Right lobe of liver (tissue), 6 donors: ENCODE data around the gene IL37. TPM values are rescaled to one million over a fixed set of nuclear protein-coding genes. Genes with fewer than 3 reads are reported as not detected.
A peak's percentile ranks its signal among the peaks of the same experiment; 100 is the strongest.

Source experiments
- ATAC-seq, 4 donors: fragments of 200-7000 bp; cut with Tn5 transposase; one replicate each; pipeline ENCODE4 v1.9.1; 2020; ENCODE audit warnings: mild to moderate bottlenecking in 4 of 4, moderate library complexity in 4 of 4
- DNase-seq, 3 donors: peaks; one replicate each; pipeline ENCODE4 v3.0.0-alpha.2; 2020
- H3K27ac ChIP-seq, 3 donors: fragments of 200-600 bp; one replicate each; pipeline ENCODE4 v1.8.0; 2022
- H3K27me3 ChIP-seq, 2 donors: fragments of 200-600 bp; one replicate each; pipeline ENCODE4 v1.8.0; 2022
- H3K36me3 ChIP-seq, 4 donors: fragments of 200-600 bp; sonication (generic) in 1 of 4; one replicate each; pipeline versions ENCODE4 v1.5.1 to v1.8.0; 2017 to 2022; ENCODE audit warnings: control low read depth in 1 of 4
- H3K4me1 ChIP-seq, 4 donors: fragments of 200-600 bp; sonication (generic) in 1 of 4; one replicate each; pipeline versions ENCODE4 v1.5.1 to v1.8.0; 2017 to 2022; ENCODE audit warnings: control low read depth in 1 of 4
- H3K4me3 ChIP-seq, 3 donors: fragments of 200-600 bp; one replicate each; pipeline ENCODE4 v1.8.0; 2022
- H3K9me3 ChIP-seq, 4 donors: fragments of 200-600 bp; sonication (generic) in 1 of 4; one replicate each; pipeline versions ENCODE4 v1.5.1 to v1.8.0; 2017 to 2022; ENCODE audit warnings: control low read depth in 1 of 4
- POLR2A ChIP-seq: fragments of 450-650 bp; IDR thresholded peaks from one replicate; pipeline ENCODE4 v1.6.1; 2017; ENCODE audit warnings: antibody characterized with exemption, mild to moderate bottlenecking
- WGBS: methylation state at CpG from one replicate; pipeline ENCODE4 v1.1.6; 2018; ENCODE audit warnings: low coverage, low lambda C conversion rate; ENCODE audit not compliant: insufficient coverage; ENCODE audit errors: missing lambda C conversion rate; 5-methylcytosine and 5-hydroxymethylcytosine counted together
- intact Hi-C, 2 donors: fragments of 100-400 bp; cut with DNase I; formaldehyde crosslinking; loops; one replicate each; pipeline versions ENCODE4 v1.11.2 to v1.14.1; 2022
- total RNA-seq, 6 experiments: library from RNA; depleted of rRNA in 2 of 6; stranded (reverse); fragments of >200 nt in 2 of 6; fragmentation: NEBNext Ultra II Directional in 3 of 6; extraction: Animal tissue kit (Norgen Biotek cat#: 25700) in 3 of 6; gene quantifications; one replicate each; pipeline versions ENCODE4 v1.1.0 to v1.2.4, GENCODE V29; 2016 to 2023
- TF ChIP-seq, protein P1 (sequence below), 4 donors: fragments of 200-600 bp in 3 of 4; fragments of 450-650 bp in 1 of 4; IDR thresholded peaks; one replicate each; pipeline versions ENCODE4 v1.5.1 to v1.8.0; 2016 to 2022; ENCODE audit warnings: antibody characterized with exemption in 4 of 4, mild to moderate bottlenecking in 2 of 4
- donor health status: DM: no; HTN: yes; CAD: no.
- donor health status: DM: no; HTN: no; CAD: no.
- donor health status: DM: no; HTN: no; CAD: no.
- donor health status: DM: no; HTN: yes; CAD: no.
- donor health status: DM: no; HTN: yes; CAD: no.

Gene IL37
- total RNA-seq, 6 experiments from 2014 or later = not detected

GRCh38 chr2:112886291-112886690 lies 24.7 kb upstream of the IL37 start:
- Histone ChIP-seq H3K9me3 (no peaks in the 10 kb centered on the region), H3K36me3 (no peaks in the 10 kb centered on the region), H3K4me3 (no peak overlapping the region), H3K27me3 (no peaks in the 10 kb centered on the region), H3K4me1 (peaks cover 0 to 5% (median 0%) of the 10 kb centered on the region in 4 donors), H3K27ac (no peak overlapping the region)
- intact Hi-C loops = loop anchor here in 1 of 2 donors (10.0 kb wide), 1 partner anchor 141 kb away; no protein-coding TSS in a partner anchor
- no peak for TF ChIP-seq POLR2A
- TF ChIP-seq, protein P1, sequence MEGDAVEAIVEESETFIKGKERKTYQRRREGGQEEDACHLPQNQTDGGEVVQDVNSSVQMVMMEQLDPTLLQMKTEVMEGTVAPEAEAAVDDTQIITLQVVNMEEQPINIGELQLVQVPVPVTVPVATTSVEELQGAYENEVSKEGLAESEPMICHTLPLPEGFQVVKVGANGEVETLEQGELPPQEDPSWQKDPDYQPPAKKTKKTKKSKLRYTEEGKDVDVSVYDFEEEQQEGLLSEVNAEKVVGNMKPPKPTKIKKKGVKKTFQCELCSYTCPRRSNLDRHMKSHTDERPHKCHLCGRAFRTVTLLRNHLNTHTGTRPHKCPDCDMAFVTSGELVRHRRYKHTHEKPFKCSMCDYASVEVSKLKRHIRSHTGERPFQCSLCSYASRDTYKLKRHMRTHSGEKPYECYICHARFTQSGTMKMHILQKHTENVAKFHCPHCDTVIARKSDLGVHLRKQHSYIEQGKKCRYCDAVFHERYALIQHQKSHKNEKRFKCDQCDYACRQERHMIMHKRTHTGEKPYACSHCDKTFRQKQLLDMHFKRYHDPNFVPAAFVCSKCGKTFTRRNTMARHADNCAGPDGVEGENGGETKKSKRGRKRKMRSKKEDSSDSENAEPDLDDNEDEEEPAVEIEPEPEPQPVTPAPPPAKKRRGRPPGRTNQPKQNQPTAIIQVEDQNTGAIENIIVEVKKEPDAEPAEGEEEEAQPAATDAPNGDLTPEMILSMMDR (IDR thresholded peaks at IDR 0.05) = no peak
- ATAC-seq = no peak
- 60% methylated on average over 2 of the region's 2 CpGs for WGBS
- no peak for DNase-seq

DNA sequence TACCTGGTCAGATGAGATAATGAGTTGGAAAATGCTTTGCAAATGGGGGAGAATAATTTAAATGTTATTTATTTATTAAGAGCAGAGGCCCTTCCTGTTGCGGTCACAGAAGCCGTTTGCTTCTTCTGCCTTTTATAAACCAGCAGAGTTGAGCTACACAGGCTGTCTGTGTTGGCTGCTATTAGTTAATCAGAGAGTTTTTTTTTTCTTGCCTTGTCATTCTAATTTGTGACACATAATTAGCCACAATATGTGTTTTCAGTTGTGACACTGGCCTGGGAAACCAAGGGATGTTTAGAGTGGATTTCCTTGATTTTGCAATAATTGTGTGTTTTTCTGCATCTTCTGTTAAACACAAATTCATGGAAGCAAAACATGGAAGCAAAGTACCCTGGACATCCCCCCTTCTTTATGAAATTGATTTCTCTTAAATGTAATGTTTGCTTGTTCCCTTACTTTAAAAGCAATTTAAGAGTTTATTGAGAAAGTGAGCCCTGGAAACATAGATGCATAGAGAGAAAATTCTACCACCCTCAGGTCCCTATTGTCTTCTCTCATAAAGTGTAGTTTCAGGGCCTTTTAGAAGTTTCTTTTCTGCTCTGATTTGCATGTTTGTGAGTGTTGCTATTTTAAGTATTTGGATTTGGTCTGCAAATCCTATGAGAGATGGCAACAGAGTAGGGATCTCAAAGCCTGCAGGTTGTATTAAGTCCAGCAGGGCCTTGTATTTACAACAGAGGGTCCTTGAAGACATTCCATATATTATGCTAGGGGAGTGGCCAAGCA lies 22.8 kb upstream of the IL37 start:
- TF ChIP-seq, protein P1 (IDR thresholded peaks at IDR 0.05) = no peak
- TF ChIP-seq POLR2A = no peak
- no peaks in the 10 kb centered on the region for H3K27me3 ChIP-seq
- WGBS = 61% methylated on average over 2 of the region's 2 CpGs
- H3K27ac ChIP-seq = no peak overlapping the region
- H3K36me3 ChIP-seq = no peaks in the 10 kb centered on the region
- peaks cover 0 to 5% (median 0%) of the 10 kb centered on the region in 4 donors for H3K4me1 ChIP-seq
- ATAC-seq (no peak), DNase-seq (no peak)
- intact Hi-C loops = loop anchor here in 1 of 2 donors (10.0 kb wide), 1 partner anchor 143 kb away; no protein-coding TSS in a partner anchor
- H3K9me3 ChIP-seq = no peaks in the 10 kb centered on the region
- no peak overlapping the region for H3K4me3 ChIP-seq

DNA sequence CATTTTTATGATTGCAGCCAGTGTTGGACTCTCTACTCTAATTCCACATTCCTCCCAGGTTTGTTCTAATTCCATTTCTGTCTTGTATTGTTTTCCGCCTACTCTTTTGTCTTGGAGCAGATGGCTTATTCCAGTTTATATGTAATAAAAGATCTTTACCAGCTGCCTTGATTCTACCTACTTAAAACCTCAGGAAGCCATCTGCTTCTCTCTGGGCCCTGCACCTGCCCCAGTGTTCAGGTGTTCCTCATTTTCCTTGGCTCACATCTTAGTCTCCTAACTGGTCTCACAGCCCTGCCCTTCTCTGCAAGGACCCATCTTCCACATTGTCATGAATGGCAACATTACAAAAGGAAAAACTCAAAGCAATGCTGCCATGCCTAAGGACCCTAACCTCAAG lies 21.0 kb upstream of the IL37 start:
- WGBS = 89% methylated on average over 1 of the region's 1 CpG
- Histone ChIP-seq H3K9me3 (no peaks in the 10 kb centered on the region), H3K36me3 (no peaks in the 10 kb centered on the region), H3K4me3 (no peak overlapping the region), H3K4me1 (peaks cover 0 to 3% (median 0%) of the 10 kb centered on the region in 4 donors), H3K27ac (no peak overlapping the region), H3K27me3 (no peaks in the 10 kb centered on the region)
- DNase-seq = no peak
- no peak for TF ChIP-seq POLR2A
- TF ChIP-seq, protein P1 (IDR thresholded peaks at IDR 0.05) = no peak
- intact Hi-C loops = loop anchor here in 1 of 2 donors (10.0 kb wide), 1 partner anchor 145 kb away; no protein-coding TSS in a partner anchor
- ATAC-seq = no peak

GRCh38 chr2:112891385-112891831 lies 19.6 kb upstream of the IL37 start:
- H3K9me3 ChIP-seq = no peaks in the 10 kb centered on the region
- no peak for DNase-seq

More at GRCh38 chr2:112891385-112891831, 19.6 kb upstream of the IL37 start:
- TF ChIP-seq, protein P1 (IDR thresholded peaks at IDR 0.05) = no peak
- TF ChIP-seq POLR2A = no peak
- Histone ChIP-seq H3K27ac (no peak overlapping the region), H3K4me1 (no peaks in the 10 kb centered on the region), H3K36me3 (no peaks in the 10 kb centered on the region), H3K4me3 (no peak overlapping the region), H3K27me3 (no peaks in the 10 kb centered on the region)
- 63% methylated on average over 3 of the region's 6 CpGs for WGBS
- intact Hi-C loops = no loop called here
- ATAC-seq = peak in 2 of 4 donors; percentile 22 to 32
